ENCODE results near the gene SNX33.

- TF ChIP-seq CTCF (IDR thresholded peaks at IDR 0.05; ENCODE audit: insufficient read depth, low read depth, low read length): no peak
- no peak for TF ChIP-seq EZH2 (IDR thresholded peaks at IDR 0.05; ENCODE audit: insufficient read depth, low read length)
Observed at GRCh38 chr15:75651810-75652543, 4.3 kb downstream of the SNX33 start.

Data from astrocyte (in vitro differentiated cells and primary cell).